K562 (cell line): ENCODE data around the gene ERVK3-1. TPM values are rescaled to one million over a fixed set of nuclear protein-coding genes. Genes with fewer than 3 reads are reported as not detected.

Source experiments
- KAT2B ChIP-seq: IDR thresholded peaks from one replicate; pipeline ENCODE4 v1.6.1; 2012; ENCODE audit warnings: low read depth, mild to moderate bottlenecking, control low read depth, inconsistent platforms, low read length, moderate library complexity
- KAT8 ChIP-seq: fragments of 450-650 bp; IDR thresholded peaks from 2 replicates; pipeline ENCODE4 v1.6.1; 2016; ENCODE audit warnings: low read depth, mild to moderate bottlenecking
- NCOA4 ChIP-seq: fragments of 450-650 bp; IDR thresholded peaks from 2 replicates; pipeline ENCODE4 v1.6.1; 2018; ENCODE audit warnings: mild to moderate bottlenecking; ENCODE audit not compliant: partially characterized antibody
- TBP ChIP-seq: optimal IDR thresholded peaks from 2 replicates; pipeline ENCODE3; 2011; ENCODE audit warnings: low read depth, low read length, improper control_type of control experiment
- TFAM ChIP-seq: fragments of 250-450 bp; sonication (Bioruptor Pico); conservative IDR thresholded peaks from 2 replicates; pipeline ENCODE4 v1.5.0; 2021; ENCODE audit warnings: mild to moderate bottlenecking, moderate library complexity
- ZNF124 ChIP-seq: sonication (generic); formaldehyde crosslinking; IDR thresholded peaks from 2 replicates; pipeline ENCODE4 v1.8.1; 2022; ENCODE audit warnings: missing genetic modification reagents
- ZNF239 ChIP-seq: fragments of 250-450 bp; sonication (Bioruptor Pico); IDR thresholded peaks from 2 replicates; pipeline ENCODE4 v1.4.0; 2020; ENCODE audit warnings: mild to moderate bottlenecking
- ZNF316 ChIP-seq: fragments of 450-650 bp; IDR thresholded peaks from 2 replicates; pipeline ENCODE4 v1.6.1; 2016
- polyA plus RNA-seq, 8 experiments: library from polyadenylated mRNA; depleted of rRNA in 4 of 8; stranded (reverse) in 5 of 8; unstranded in 3 of 8; fragments of >200 nt; fragmentation: Nextera tagmentation in 2 of 8; fragmentation: Illumina TruSeq in 1 of 8; extraction: Ambion mirVana in 2 of 8; extraction: Trizol in 1 of 8; gene quantifications; 2 replicates each; pipeline versions ENCODE4 v1.2.1 to v1.2.3, GENCODE V29; 2011 to 2014; ENCODE audit warnings: inconsistent platforms in 1 of 8, missing spikeins in 1 of 8
- total RNA-seq, 7 experiments: library from RNA; depleted of rRNA in 6 of 7; stranded (reverse); fragments of >200 nt in 6 of 7; fragmentation: Illumina TruSeq in 2 of 7; extraction: Trizol in 2 of 7; gene quantifications; 2 replicates each; pipeline versions ENCODE4 v1.2.1 to v1.2.3, GENCODE V29; 2011 to 2021; ENCODE audit warnings: low replicate concordance in 1 of 7
- TF ChIP-seq, protein P1 (sequence below), 2 experiments: fragments of 150-350 bp in 1 of 2; IDR thresholded peaks; 2 replicates each; pipeline ENCODE4 v1.6.1; 2012 to 2016; ENCODE audit warnings: low read depth in 2 of 2, low read length in 2 of 2, mild to moderate bottlenecking in 1 of 2, moderate library complexity in 1 of 2
- TF ChIP-seq, protein P2 (sequence below), 2 experiments: fragments of 200-800 bp in 1 of 2; sonication (Bioruptor generic) in 1 of 2; sonication (generic) in 1 of 2; formaldehyde crosslinking in 1 of 2; IDR thresholded peaks in 1 of 2; conservative IDR thresholded peaks in 1 of 2; 2 replicates each; pipeline versions ENCODE4 v1.5.0 to v1.6.1; 2016 to 2020; ENCODE audit warnings: missing compliant biosample characterization in 1 of 2, missing genetic modification characterization in 1 of 2, missing genetic modification reagents in 1 of 2
- TF ChIP-seq, protein P3 (sequence below): sonication (generic); formaldehyde crosslinking; IDR thresholded peaks from 2 replicates; pipeline ENCODE4 v1.9.0; 2022; ENCODE audit warnings: mild to moderate bottlenecking, missing genetic modification reagents
- TF ChIP-seq, protein P4 (sequence below): fragments of 250-450 bp; sonication (Bioruptor Pico); IDR thresholded peaks from 2 replicates; pipeline ENCODE4 v1.8.0; 2022; ENCODE audit warnings: moderate library complexity, mild to moderate bottlenecking, inconsistent platforms
- TF ChIP-seq, protein P5 (sequence below), 2 experiments: fragments of 450-650 bp; formaldehyde crosslinking in 1 of 2; IDR thresholded peaks; 2 replicates each; pipeline versions ENCODE4 v1.4.0 to v1.6.1; 2014 to 2020; ENCODE audit warnings: mild to moderate bottlenecking in 2 of 2, borderline replicate concordance in 1 of 2, low read depth in 1 of 2

Gene ERVK3-1
- total and polyA plus RNA-seq, 9 of the 15 experiments (the other 6 are each of a cell fraction or from before 2014, with no cell fraction given) = 87.6 to 299 (median 119) TPM

DNA sequence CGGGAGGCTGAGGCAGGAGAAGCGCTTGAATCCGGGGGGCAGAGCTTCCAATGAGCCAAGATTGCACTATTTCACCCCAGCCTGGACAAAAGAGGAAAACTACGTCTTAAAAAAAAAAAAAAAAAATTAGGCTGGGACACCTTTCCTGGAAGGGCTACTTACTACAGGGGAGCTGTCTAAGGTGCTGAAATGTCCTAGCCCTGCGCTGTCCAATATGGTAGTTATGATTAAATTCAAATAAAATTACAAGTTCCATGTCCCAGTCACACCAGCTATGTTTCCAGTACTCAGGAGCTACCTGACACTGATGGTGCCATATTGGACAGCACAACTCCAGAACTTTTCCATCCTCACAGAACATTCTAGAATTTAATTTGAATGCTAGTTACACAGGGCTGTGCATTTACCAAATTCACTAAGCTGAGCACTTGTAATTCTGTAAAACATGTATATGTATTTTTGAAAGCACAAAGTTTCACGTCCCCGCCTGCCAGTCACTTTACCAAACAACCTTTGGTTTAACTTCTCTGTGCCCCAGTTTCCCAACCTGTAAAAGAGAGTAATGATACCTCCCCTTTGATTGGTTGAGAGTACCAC, 12.4 kb downstream of the ERVK3-1 start (continued):
- TF ChIP-seq KAT8 = no peak
- TF ChIP-seq ZNF239 (CRISPR knock-in tag) = no peak
- TF ChIP-seq, protein P1, sequence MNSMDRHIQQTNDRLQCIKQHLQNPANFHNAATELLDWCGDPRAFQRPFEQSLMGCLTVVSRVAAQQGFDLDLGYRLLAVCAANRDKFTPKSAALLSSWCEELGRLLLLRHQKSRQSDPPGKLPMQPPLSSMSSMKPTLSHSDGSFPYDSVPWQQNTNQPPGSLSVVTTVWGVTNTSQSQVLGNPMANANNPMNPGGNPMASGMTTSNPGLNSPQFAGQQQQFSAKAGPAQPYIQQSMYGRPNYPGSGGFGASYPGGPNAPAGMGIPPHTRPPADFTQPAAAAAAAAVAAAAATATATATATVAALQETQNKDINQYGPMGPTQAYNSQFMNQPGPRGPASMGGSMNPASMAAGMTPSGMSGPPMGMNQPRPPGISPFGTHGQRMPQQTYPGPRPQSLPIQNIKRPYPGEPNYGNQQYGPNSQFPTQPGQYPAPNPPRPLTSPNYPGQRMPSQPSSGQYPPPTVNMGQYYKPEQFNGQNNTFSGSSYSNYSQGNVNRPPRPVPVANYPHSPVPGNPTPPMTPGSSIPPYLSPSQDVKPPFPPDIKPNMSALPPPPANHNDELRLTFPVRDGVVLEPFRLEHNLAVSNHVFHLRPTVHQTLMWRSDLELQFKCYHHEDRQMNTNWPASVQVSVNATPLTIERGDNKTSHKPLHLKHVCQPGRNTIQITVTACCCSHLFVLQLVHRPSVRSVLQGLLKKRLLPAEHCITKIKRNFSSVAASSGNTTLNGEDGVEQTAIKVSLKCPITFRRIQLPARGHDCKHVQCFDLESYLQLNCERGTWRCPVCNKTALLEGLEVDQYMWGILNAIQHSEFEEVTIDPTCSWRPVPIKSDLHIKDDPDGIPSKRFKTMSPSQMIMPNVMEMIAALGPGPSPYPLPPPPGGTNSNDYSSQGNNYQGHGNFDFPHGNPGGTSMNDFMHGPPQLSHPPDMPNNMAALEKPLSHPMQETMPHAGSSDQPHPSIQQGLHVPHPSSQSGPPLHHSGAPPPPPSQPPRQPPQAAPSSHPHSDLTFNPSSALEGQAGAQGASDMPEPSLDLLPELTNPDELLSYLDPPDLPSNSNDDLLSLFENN (IDR thresholded peaks at IDR 0.05; ENCODE audit: low read depth in 2 of 2, low read length in 2 of 2) = no peak
- no peak for TF ChIP-seq TBP
- TF ChIP-seq KAT2B = no peak
- TF ChIP-seq ZNF124 (CRISPR knock-in tag) = no peak
- no peak for TF ChIP-seq TFAM (CRISPR knock-in tag)
- TF ChIP-seq ZNF316 = no peak
- TF ChIP-seq, protein P2, sequence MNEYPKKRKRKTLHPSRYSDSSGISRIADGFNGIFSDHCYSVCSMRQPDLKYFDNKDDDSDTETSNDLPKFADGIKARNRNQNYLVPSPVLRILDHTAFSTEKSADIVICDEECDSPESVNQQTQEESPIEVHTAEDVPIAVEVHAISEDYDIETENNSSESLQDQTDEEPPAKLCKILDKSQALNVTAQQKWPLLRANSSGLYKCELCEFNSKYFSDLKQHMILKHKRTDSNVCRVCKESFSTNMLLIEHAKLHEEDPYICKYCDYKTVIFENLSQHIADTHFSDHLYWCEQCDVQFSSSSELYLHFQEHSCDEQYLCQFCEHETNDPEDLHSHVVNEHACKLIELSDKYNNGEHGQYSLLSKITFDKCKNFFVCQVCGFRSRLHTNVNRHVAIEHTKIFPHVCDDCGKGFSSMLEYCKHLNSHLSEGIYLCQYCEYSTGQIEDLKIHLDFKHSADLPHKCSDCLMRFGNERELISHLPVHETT (CRISPR knock-in tag; conservative IDR thresholded peaks at IDR 0.05 in 1 of 2, IDR thresholded peaks at IDR 0.05 in 1 of 2) = 0 out of 4 replicates have a peak, but pooled peaks of 1 of the 2 experiments have one; percentile 55
- TF ChIP-seq, protein P3, sequence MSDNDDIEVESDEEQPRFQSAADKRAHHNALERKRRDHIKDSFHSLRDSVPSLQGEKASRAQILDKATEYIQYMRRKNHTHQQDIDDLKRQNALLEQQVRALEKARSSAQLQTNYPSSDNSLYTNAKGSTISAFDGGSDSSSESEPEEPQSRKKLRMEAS = no peak
- TF ChIP-seq, protein P4, sequence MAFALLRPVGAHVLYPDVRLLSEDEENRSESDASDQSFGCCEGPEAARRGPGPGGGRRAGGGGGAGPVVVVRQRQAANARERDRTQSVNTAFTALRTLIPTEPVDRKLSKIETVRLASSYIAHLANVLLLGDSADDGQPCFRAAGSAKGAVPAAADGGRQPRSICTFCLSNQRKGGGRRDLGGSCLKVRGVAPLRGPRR = no peak
- TF ChIP-seq NCOA4 = no peak
- TF ChIP-seq, protein P5, sequence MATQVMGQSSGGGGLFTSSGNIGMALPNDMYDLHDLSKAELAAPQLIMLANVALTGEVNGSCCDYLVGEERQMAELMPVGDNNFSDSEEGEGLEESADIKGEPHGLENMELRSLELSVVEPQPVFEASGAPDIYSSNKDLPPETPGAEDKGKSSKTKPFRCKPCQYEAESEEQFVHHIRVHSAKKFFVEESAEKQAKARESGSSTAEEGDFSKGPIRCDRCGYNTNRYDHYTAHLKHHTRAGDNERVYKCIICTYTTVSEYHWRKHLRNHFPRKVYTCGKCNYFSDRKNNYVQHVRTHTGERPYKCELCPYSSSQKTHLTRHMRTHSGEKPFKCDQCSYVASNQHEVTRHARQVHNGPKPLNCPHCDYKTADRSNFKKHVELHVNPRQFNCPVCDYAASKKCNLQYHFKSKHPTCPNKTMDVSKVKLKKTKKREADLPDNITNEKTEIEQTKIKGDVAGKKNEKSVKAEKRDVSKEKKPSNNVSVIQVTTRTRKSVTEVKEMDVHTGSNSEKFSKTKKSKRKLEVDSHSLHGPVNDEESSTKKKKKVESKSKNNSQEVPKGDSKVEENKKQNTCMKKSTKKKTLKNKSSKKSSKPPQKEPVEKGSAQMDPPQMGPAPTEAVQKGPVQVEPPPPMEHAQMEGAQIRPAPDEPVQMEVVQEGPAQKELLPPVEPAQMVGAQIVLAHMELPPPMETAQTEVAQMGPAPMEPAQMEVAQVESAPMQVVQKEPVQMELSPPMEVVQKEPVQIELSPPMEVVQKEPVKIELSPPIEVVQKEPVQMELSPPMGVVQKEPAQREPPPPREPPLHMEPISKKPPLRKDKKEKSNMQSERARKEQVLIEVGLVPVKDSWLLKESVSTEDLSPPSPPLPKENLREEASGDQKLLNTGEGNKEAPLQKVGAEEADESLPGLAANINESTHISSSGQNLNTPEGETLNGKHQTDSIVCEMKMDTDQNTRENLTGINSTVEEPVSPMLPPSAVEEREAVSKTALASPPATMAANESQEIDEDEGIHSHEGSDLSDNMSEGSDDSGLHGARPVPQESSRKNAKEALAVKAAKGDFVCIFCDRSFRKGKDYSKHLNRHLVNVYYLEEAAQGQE (IDR thresholded peaks at IDR 0.05; ENCODE audit: borderline replicate concordance) = peak; percentile 99
- TF ChIP-seq, protein P5 (CRISPR knock-in tag; IDR thresholded peaks at IDR 0.05; ENCODE audit: low read depth) = peak; percentile 95
